Upper lobe of left lung (tissue), 6 donors: Measurements from ENCODE around the gene ATXN1. TPM values are rescaled to one million over a fixed set of nuclear protein-coding genes. Genes with fewer than 3 reads are reported as not detected.

ENCODE experiments used
- ATAC-seq, 2 donors: fragments of 200-7000 bp; cut with Tn5 transposase; one replicate each; pipeline ENCODE4 v1.9.1; 2022; ENCODE audit warnings: mild to moderate bottlenecking in 2 of 2, moderate library complexity in 2 of 2; ENCODE audit not compliant: low FRiP score in 2 of 2
- DNase-seq, 2 donors: peaks; one replicate each; pipeline ENCODE4 v3.0.0-alpha.2; 2019 to 2020
- H3K27ac ChIP-seq, 4 donors: fragments of 200-600 bp; sonication (generic); one replicate each; pipeline ENCODE4 v1.5.1; 2016 to 2019
- H3K27me3 ChIP-seq, 4 donors: fragments of 200-600 bp; sonication (generic); one replicate each; pipeline ENCODE4 v1.5.1; 2017 to 2019
- H3K36me3 ChIP-seq, 4 donors: fragments of 200-600 bp; sonication (generic); one replicate each; pipeline ENCODE4 v1.5.1; 2016 to 2019
- H3K4me1 ChIP-seq, 4 donors: fragments of 200-600 bp; sonication (generic); one replicate each; pipeline ENCODE4 v1.5.1; 2018 to 2019
- H3K4me3 ChIP-seq, 4 donors: fragments of 200-600 bp; sonication (generic); one replicate each; pipeline ENCODE4 v1.5.1; 2017 to 2019; ENCODE audit warnings: mild to moderate bottlenecking in 2 of 4, moderate library complexity in 1 of 4
- H3K9me3 ChIP-seq, 4 donors: fragments of 200-600 bp; sonication (generic); one replicate each; pipeline ENCODE4 v1.5.1; 2018 to 2019
- CTCF ChIP-seq, 6 experiments: fragments of 450-650 bp in 4 of 6; fragments of 200-600 bp in 2 of 6; sonication (generic) in 2 of 6; IDR thresholded peaks; one replicate each; pipeline ENCODE4 v1.5.1; 2016 to 2019; ENCODE audit warnings: antibody characterized with exemption in 6 of 6
- EP300 ChIP-seq, 4 donors: sonication (generic); formaldehyde crosslinking; IDR thresholded peaks; one replicate each; pipeline ENCODE4 v1.5.1; 2017; ENCODE audit warnings: antibody characterized with exemption in 4 of 4, control low read depth in 2 of 4
- POLR2A ChIP-seq, 4 donors: fragments of 450-650 bp; IDR thresholded peaks; one replicate each; pipeline ENCODE4 v1.5.1; 2016 to 2017; ENCODE audit warnings: antibody characterized with exemption in 4 of 4, mild to moderate bottlenecking in 2 of 4
- POLR2AphosphoS5 ChIP-seq, 2 donors: sonication (generic); formaldehyde crosslinking; IDR thresholded peaks; one replicate each; pipeline ENCODE4 v1.5.1; 2017; ENCODE audit warnings: antibody characterized with exemption in 2 of 2
- WGBS, 2 donors: methylation state at CpG; one replicate each; pipeline ENCODE4 v1.1.5; 2017 to 2018; 5-methylcytosine and 5-hydroxymethylcytosine counted together
- total RNA-seq, 6 donors: library from RNA; depleted of rRNA in 4 of 6; stranded (reverse); fragments of >200 nt in 4 of 6; gene quantifications; one replicate each; pipeline versions ENCODE4 v1.1.0 to v1.2.1, GENCODE V29; 2016 to 2021
- donor health status: DM: no; HTN: no; CAD: no; lungs with moderate emphysema.
- donor health status: DM: no; HTN: yes; CAD: no; lungs with severe emphysema.

ATXN1 gene
- total RNA-seq, 6 donors from 2014 or later = 44.2 to 106 (median 71.7) TPM

GRCh38 chr6:16483315-16483875 lies 277.9 kb downstream of the ATXN1 start:
- no peaks in the 10 kb centered on the region for H3K9me3 ChIP-seq
- H3K27me3 ChIP-seq = no peaks in the 10 kb centered on the region
- TF ChIP-seq EP300 (IDR thresholded peaks at IDR 0.05) = peak in 1 of 4 donors; percentile 53
- no peak for TF ChIP-seq POLR2A (IDR thresholded peaks at IDR 0.05)
- no peak for TF ChIP-seq CTCF (IDR thresholded peaks at IDR 0.05)
- H3K4me3 ChIP-seq = no peak overlapping the region
- peak overlapping the region in 3 of 4 donors; percentile 29 to 53 (median 42) for H3K27ac ChIP-seq
- DNase-seq = no peak
- H3K36me3 ChIP-seq = peaks cover 0 to 14% (median 3%) of the 10 kb centered on the region in 4 donors
- H3K4me1 ChIP-seq = peaks cover 3 to 26% (median 15%) of the 10 kb centered on the region in 4 donors
- WGBS, 2 donors = 51 to 53% methylated on average over 2 of the region's 2 CpGs
- no peak for ATAC-seq

- Histone ChIP-seq H3K4me1 (peaks cover 3 to 26% (median 19%) of the 10 kb centered on the region in 4 donors), H3K27me3 (no peaks in the 10 kb centered on the region), H3K4me3 (no peak overlapping the region), H3K9me3 (no peaks in the 10 kb centered on the region), H3K36me3 (peaks cover 0 to 14% (median 3%) of the 10 kb centered on the region in 4 donors), H3K27ac (peak overlapping the region in 2 of 4 donors; percentile 0 to 25)
- ATAC-seq = no peak
- TF ChIP-seq EP300 (IDR thresholded peaks at IDR 0.05) (no peak), POLR2A (IDR thresholded peaks at IDR 0.05) (no peak), POLR2AphosphoS5 (IDR thresholded peaks at IDR 0.05) (no peak), CTCF (IDR thresholded peaks at IDR 0.05) (no peak)
- 75 to 84% methylated on average over 1 of the region's 1 CpG for WGBS, 2 donors
- DNase-seq = no peak
Observed at GRCh38 chr6:16482702-16483314, 278.5 kb downstream of the ATXN1 start.

GRCh38 chr6:16481697-16482399 lies 279.4 kb downstream of the ATXN1 start:
- no peaks in the 10 kb centered on the region for H3K27me3 ChIP-seq
- H3K4me1 ChIP-seq = peaks cover under 1 to 26% (median 19%) of the 10 kb centered on the region in 4 donors
- no peaks in the 10 kb centered on the region for H3K9me3 ChIP-seq
- DNase-seq (no peak), ATAC-seq (no peak)
- 72 to 74% methylated on average over 3 of the region's 3 CpGs for WGBS, 2 donors
- H3K27ac ChIP-seq = peak overlapping the region in 2 of 4 donors; percentile 17 to 25
- no peak for TF ChIP-seq CTCF (IDR thresholded peaks at IDR 0.05)
- TF ChIP-seq EP300 (IDR thresholded peaks at IDR 0.05) = peak in 1 of 4 donors; percentile 53
- no peak overlapping the region for H3K4me3 ChIP-seq
- peaks cover 0 to 14% (median 3%) of the 10 kb centered on the region in 4 donors for H3K36me3 ChIP-seq

GRCh38 chr6:16480763-16481560 lies 280.3 kb downstream of the ATXN1 start:
- no peaks in the 10 kb centered on the region for H3K9me3 ChIP-seq
- no peak overlapping the region for H3K4me3 ChIP-seq
- peaks cover 0 to 26% (median 15%) of the 10 kb centered on the region in 4 donors for H3K4me1 ChIP-seq
- no peak for ATAC-seq
- 49 to 62% methylated on average over 4 of the region's 4 CpGs for WGBS, 2 donors
- H3K36me3 ChIP-seq = peaks cover 0 to 14% (median 3%) of the 10 kb centered on the region in 4 donors
- no peaks in the 10 kb centered on the region for H3K27me3 ChIP-seq
- H3K27ac ChIP-seq = no peak overlapping the region
- TF ChIP-seq POLR2A (IDR thresholded peaks at IDR 0.05) (no peak), POLR2AphosphoS5 (IDR thresholded peaks at IDR 0.05) (no peak), EP300 (IDR thresholded peaks at IDR 0.05) (no peak), CTCF (IDR thresholded peaks at IDR 0.05) (no peak)
- DNase-seq = no peak
